ENCODE results near the gene KIF4A.
"Not testable (repeated sequence)": the region's sequence is repeated elsewhere in the genome, so short reads cannot be mapped to it uniquely, and the experiment has no call there.

Gene KIF4A

GRCh38 chrX:70324326-70324725, 34.4 kb downstream of the KIF4A start:
- DNase-seq (ENCODE audit: low read depth), result no peak
- no peak overlapping the region for H3K4me3 ChIP-seq (ENCODE audit: low read depth, low read length)
- TF ChIP-seq CTCF (IDR thresholded peaks at IDR 0.05; ENCODE audit: insufficient read depth, low read depth, low read length, missing control alignments), result no peak

- DNase-seq (ENCODE audit: low read depth), result no peak
- H3K4me3 ChIP-seq (ENCODE audit: low read depth, low read length), result no peak overlapping the region
- TF ChIP-seq CTCF (IDR thresholded peaks at IDR 0.05; ENCODE audit: insufficient read depth, low read depth, low read length, missing control alignments), result no peak
Observed at GRCh38 chrX:70331161-70331560, 41.3 kb downstream of the KIF4A start.

GRCh38 chrX:70332600-70332999, 42.7 kb downstream of the KIF4A start:
- H3K4me3 ChIP-seq (ENCODE audit: low read depth, low read length), result no peak overlapping the region
- TF ChIP-seq CTCF (IDR thresholded peaks at IDR 0.05; ENCODE audit: insufficient read depth, low read depth, low read length, missing control alignments), result no peak
- no peak for DNase-seq (ENCODE audit: low read depth)

GRCh38 chrX:70336767-70337166, 46.9 kb downstream of the KIF4A start:
- H3K4me3 ChIP-seq (ENCODE audit: low read depth, low read length), result no peak overlapping the region
- TF ChIP-seq CTCF (IDR thresholded peaks at IDR 0.05; ENCODE audit: insufficient read depth, low read depth, low read length, missing control alignments), result no peak
- peak; percentile 64 for DNase-seq (ENCODE audit: low read depth)

GRCh38 chrX:70338290-70338689, 48.4 kb downstream of the KIF4A start:
- H3K4me3 ChIP-seq (ENCODE audit: low read depth, low read length), result no peak overlapping the region
- no peak for TF ChIP-seq CTCF (IDR thresholded peaks at IDR 0.05; ENCODE audit: insufficient read depth, low read depth, low read length, missing control alignments)
- no peak for DNase-seq (ENCODE audit: low read depth)

- no peak for DNase-seq (ENCODE audit: low read depth)
- no peak overlapping the region for H3K4me3 ChIP-seq (ENCODE audit: low read depth, low read length)
- no peak for TF ChIP-seq CTCF (IDR thresholded peaks at IDR 0.05; ENCODE audit: insufficient read depth, low read depth, low read length, missing control alignments)
Observed at GRCh38 chrX:70343435-70343834, 53.5 kb downstream of the KIF4A start.

GRCh38 chrX:70346418-70347070, 56.6 kb downstream of the KIF4A start:
- H3K4me3 ChIP-seq (ENCODE audit: low read depth, low read length), result no peak overlapping the region
- no peak for DNase-seq (ENCODE audit: low read depth)
- TF ChIP-seq CTCF (IDR thresholded peaks at IDR 0.05; ENCODE audit: insufficient read depth, low read depth, low read length, missing control alignments), result no peak

- not testable (repeated sequence) for DNase-seq (ENCODE audit: low read depth); H3K4me3 ChIP-seq (ENCODE audit: low read depth, low read length)
Observed at GRCh38 chrX:70348825-70349224, 58.9 kb downstream of the KIF4A start.

GRCh38 chrX:70349367-70350125, 59.6 kb downstream of the KIF4A start:
- not testable (repeated sequence) for H3K4me3 ChIP-seq (ENCODE audit: low read depth, low read length); DNase-seq (ENCODE audit: low read depth)

Data from GM12865 (cell line).